NCI-H1694 (cell line): ENCODE results near the gene PRDX1.
A peak's percentile ranks its signal among the peaks of the same experiment; 100 is the strongest.

Source experiments
- DNase-seq: peaks from one replicate; lab custom pipeline; 2025; lab: John Stamatoyannopoulos, UW

Gene PRDX1

GRCh38 chr1:45521413-45522323, at the start of gene PRDX1:
TSS of gene PRDX1 (minus strand) at chr1:45521884. CDS start at chr1:45519043, 2,841 bp downstream.
- peak; percentile 91 for DNase-seq

GRCh38 chr1:45570631-45571030, 48.9 kb upstream of the PRDX1 start:
- DNase-seq = no peak

DNA sequence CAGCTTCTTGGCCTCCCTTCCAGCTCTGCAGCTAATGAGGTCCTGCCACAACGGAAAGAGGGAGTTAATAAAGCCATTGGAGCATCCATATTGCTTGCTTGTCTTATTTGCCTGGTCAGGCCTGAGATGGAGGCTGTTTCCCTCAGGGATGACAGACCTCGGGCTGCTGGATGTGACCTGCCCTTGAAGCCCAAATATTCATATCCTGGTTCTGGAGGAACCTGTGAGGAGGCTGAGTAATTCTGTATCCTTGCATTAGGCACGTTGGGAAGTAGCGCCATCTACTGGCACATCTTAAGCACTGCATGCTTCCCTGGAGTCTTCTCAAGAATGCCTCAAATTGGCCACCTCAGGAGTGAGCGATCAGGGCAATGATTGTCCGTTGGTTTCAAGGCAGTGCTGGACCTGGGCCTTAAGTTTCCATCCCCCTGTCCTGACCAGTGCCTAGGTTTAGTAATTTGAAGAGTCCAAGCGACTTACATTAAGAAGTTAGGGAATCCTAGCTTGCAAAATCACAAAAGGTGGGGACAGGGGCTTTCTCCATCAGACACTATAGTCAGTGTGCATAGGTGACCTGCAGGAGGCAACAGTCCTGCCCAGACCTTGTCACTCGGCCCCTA, 48.4 kb upstream of the PRDX1 start:
- DNase-seq = peak; percentile 74

- no peak for DNase-seq
Observed at GRCh38 chr1:45569571-45569961, 47.9 kb upstream of the PRDX1 start.

DNA sequence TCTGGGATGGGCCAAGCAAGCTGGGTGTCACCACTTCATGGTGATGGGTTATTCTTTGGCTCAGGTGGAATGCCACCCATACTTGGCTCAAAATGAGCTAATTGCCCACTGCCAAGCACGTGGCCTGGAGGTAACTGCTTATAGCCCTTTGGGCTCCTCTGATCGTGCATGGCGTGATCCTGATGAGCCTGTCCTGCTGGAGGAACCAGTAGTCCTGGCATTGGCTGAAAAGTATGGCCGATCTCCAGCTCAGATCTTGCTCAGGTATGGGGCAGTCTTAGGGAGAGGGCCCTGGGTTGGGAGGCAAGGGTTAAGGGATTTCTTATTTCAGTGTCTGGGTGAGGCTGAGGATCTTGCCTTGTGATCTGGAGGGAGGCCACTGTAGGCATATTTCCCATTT, 46.7 kb upstream of the PRDX1 start:
- no peak for DNase-seq

DNA sequence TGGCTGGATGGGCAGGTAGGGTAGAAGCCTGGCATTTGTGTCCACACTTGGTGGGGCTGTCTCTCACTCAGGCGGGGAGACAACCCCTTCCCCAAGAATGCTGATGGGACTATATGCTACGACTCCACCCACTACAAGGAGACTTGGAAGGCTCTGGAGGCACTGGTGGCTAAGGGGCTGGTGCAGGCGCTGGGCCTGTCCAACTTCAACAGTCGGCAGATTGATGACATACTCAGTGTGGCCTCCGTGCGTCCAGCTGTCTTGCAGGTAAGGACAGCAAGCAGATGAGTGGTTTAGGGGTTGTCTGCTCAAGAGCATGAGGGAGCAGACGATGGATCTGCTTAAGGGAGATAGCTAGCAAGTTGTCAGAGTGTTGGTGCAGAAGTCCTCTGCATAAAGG, 46.2 kb upstream of the PRDX1 start:
- no peak for DNase-seq

DNA sequence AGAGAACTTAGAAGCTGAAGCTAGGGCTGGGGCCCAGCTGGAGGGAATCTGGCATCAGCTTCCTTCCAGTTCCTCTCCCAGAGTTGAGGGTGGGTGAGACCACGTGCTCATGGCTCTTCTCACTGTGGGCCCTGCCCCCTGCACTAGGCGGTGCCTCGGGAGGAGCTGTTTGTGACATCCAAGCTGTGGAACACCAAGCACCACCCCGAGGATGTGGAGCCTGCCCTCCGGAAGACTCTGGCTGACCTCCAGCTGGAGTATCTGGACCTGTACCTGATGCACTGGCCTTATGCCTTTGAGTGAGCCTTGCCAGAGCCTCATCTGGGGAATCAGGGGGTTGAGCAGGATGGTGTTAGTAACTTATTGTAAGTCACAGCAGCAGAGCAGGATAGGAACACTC, 45.0 kb upstream of the PRDX1 start:
- DNase-seq = no peak

GRCh38 chr1:45563843-45564242, 42.2 kb upstream of the PRDX1 start:
- DNase-seq = no peak

DNA sequence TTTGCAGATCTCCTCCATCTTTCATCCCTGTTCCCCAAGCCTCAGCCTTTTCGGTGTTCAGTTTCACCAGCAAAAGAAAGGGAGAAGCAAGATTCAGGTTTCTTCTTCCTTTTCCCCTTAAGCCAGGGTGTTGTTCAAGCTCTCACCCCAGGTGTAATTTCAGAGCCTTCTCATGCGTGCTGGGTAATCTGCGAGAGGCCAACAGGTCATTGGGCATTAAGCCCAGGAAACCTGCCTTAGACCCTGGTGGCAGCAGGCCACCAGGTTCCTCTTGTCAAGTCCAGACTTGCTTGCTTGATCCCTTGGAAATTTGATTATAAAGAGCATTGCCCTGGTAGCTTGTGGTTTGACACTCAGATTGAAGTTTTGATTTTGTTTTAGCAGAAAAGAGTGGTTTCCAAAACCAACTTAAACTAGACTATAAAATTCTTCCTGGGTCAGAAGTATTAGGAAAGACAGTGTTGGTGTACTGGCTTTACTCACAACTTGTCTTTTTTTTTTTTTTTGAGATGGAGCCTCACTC, 35.8 kb upstream of the PRDX1 start:
- no peak for DNase-seq

DNA sequence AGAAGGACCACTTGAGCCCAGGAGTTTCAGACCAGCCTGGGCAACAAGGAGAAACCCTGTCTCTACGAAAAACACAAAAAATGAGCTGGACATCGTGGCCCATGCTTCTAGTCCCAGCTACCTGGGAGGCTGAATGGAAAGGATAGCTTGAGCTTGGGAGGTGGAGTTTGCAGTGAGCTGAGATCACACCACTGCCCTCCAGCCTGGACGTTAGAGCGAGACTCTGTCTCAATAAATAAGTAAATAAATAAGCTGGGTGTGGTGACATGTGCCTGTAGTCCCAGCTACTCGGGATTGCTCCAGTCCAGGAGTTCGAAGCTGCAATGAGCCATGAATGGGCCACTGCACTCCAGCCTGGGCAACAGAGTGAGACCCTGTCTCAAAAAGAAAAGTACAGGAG, 32.5 kb upstream of the PRDX1 start:
- DNase-seq = no peak

GRCh38 chr1:45552331-45552730, 30.6 kb upstream of the PRDX1 start:
- no peak for DNase-seq

DNA sequence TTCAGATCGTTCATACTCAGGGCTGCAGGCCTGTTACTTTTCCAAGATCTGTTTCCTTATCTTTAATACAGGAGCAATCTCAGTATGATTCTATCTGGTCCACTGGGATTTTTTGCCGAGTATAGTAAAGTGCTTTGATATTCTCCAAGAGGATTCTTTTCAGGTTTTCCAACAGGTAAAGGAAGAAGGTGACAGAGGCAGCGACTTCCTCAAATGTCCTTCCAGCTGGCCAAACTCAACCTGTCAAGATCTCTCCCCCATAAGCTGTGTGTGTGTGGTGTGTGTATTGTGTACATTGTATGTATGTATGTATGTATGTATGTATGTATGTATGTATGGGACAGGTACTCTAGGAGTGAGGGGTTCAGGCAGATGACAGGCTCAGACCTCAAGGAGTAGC, 30.0 kb upstream of the PRDX1 start:
- DNase-seq = no peak

DNA sequence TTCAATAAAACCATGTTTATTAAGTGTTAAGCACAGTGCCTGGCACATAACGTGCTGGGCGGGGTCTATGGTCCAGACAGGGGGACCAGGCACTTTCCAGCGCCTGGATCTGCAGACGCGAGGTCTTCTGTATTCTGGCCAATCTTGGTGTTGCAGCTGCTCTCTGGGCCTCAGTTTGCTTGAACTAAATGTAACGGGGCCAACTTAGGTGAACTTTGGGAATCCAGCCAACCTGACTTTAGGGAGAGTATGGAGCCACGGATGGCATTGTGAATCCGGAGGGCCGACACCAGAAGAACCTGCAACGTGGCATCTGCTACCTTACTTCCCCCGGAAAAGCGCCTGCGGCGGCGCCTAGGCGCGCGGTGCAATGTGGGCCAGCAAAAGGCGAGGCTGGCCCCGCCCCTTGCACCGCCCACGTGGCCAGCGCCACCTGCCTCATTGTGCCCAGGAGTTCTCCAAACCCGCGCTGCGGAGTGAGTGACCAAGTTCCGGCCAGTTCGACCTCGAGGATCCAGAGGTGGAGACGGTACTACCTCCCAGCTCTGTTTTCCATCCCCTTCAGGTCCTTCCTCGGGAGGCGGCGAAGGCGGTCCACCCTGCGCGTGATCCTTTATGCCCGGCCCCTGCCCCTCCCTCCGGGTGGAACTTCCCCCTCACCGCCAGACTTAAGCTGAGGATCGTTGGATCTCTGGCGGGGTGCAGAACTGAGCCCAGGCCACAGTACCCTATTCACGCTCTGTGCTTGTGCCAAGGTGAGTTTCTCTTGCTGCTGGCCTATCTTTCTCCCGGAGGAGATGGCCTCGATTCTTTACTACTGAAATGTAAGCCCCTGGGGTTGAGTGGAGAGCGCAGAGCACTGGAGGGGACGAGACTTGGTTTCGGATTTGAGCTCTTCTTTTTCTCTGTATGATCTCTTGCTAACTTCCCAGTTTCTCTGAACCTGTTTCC, 29.0 kb upstream of the PRDX1 start, which contains the start of gene AKR1A1:
TSS of gene AKR1A1 (plus strand) at position 426 of the 951 bp plus-strand sequence. CDS start 10,969 bp downstream, outside the sequence.
- DNase-seq = peak; percentile 84

- DNase-seq = no peak
Observed at GRCh38 chr1:45545553-45546310, 24.0 kb upstream of the PRDX1 start.

- no peak for DNase-seq
Observed at GRCh38 chr1:45545019-45545493, 23.4 kb upstream of the PRDX1 start.

DNA sequence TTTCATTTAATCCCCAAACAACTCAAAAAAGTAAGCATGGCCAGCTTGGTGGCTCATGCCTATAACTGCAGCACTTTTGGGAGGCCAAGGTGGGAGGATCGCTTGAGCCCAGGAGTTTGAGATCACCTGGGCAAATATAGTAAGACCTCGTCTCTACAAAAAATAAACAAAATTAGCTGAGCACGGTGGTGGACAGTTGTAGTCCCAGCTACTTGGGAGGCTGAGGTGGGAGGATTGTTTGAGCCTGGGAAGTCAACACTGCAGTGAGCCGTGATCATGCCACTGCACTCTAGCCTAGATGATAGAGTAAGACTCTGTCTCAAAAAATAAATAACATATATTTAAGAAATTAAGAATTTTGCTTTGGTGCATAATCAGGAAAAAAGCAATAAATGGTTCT, 22.8 kb upstream of the PRDX1 start:
- DNase-seq = no peak

DNA sequence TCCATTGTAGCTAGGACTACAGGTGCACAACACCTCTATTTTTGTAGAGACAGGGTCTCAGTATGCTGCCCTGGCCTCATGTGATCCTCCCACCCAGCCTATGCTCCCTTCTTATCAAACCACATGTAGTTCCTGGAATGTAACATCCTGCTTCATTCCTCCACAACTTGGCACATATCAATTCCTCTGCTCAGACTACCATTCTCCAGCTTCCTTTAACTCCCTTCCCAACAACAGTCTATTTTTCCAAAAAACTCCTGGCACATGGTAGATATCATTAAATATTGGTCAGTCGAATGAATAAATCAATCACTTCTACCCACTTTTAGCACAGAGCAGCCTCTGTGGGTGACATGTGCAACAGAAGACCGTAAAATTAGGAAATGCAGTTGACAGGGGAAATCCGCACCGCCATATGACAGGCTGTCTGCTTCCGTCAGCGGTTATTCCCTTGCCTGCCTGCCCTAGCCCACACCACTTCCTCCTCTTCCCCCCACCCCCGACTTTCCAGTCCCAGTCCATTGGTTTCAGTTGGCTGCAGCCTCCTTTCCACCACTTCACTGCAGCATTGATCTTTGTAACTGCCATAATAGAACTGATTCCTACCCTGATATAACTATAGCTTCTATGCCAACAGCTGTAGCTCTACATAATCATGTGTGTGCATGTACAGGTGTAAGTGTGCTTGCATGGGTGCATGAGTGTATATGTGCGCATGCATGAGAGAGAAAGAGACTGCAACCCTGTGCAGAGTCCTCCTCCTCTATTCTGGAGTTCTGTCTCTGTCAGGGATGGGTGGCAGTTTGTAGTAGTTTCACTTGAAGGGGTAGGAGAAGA, 22.1 kb upstream of the PRDX1 start:
- no peak for DNase-seq

- no peak for DNase-seq
Observed at GRCh38 chr1:45542591-45542990, 20.9 kb upstream of the PRDX1 start.

DNA sequence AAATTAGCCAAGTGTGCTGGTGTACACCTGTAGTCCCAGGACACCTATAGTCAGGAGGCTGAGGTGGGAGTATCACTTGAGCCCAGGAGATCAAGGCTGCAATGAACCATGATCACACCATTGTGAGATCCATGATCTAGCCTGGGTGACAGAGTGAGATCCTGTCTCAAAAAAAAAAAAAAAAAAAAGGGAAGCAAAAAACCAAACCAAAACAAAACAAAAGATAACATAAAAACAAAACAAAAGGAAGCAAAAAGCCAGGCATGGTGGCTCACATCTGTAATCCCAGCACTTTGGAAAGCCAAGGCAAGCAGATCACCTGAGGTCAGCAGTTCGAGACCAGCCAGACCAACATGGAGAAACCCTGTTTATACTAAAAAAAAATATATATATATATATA, 19.5 kb upstream of the PRDX1 start:
- no peak for DNase-seq

DNA sequence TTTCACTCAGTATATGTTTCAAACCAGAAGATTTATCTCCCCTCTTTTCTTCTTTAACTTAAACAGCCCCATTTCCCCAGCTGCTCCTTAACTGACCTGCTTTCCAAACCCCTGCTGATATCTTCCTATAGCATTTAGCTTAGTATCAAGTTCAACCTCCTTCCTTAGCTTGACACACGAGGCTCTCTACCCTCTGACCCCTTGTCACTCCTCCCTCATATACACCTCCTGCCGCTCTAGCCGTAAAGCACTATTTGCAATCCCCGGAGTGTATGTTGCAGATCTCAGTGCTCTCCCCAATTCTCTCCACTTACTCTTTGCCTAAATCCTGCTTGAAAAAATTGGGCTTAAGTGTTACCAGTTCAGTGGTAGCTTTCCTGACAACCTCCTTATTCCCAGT, 15.2 kb upstream of the PRDX1 start:
- DNase-seq = no peak
